ENCODE measurements around the gene TRAPPC14. TPM values are rescaled to one million over a fixed set of nuclear protein-coding genes. Genes with fewer than 3 reads are reported as not detected.
A peak's percentile ranks its signal among the peaks of the same experiment; 100 is the strongest.

TRAPPC14 gene
- total and polyA plus RNA-seq, 9 of the 15 experiments (the other 6 are each of a cell fraction or from before 2014, with no cell fraction given) = 0.42 to 45.9 (median 18.2) TPM

DNA sequence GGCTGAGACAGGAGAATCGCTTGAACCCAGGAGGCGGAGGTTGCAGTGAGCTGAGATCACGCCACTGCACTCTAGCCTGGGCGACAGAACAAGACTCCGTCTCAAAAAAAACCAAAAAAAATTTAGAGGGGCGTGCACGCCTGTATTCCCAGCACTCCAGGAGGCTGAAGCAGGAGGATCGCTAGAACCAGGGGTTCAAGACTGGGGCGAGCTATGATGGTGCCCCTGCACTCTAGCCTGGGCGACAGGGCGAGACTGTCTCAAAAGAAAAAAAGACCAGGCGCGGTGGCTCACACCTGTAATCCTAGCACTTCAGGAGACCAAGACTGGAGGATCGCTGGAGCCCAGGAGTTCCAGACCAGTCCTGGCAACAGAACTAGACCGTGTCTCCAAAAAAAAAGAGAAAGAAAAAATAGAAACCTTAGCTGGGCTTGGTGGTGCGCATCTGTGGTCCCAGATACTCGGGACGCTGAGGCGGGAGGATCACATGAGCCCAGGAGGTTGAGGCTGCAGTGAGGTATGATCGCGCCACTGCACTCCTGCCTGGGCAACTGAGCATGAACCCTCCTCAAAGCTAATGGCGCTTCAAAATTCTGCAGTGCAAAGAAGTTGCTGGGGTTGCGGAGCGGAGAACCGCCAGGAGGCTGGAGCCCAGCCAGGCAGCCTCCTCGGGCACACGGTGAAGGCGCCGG, 32.1 kb downstream of the TRAPPC14 start (continued):
- no peak for TF ChIP-seq ZNF696 (CRISPR knock-in tag; conservative IDR thresholded peaks at IDR 0.05)
- no peak for TF ChIP-seq TEAD2 (tag; IDR thresholded peaks at IDR 0.05)
- no peak for TF ChIP-seq CBX1 (IDR thresholded peaks at IDR 0.05; ENCODE audit: low read depth)
- TF ChIP-seq, protein P1, sequence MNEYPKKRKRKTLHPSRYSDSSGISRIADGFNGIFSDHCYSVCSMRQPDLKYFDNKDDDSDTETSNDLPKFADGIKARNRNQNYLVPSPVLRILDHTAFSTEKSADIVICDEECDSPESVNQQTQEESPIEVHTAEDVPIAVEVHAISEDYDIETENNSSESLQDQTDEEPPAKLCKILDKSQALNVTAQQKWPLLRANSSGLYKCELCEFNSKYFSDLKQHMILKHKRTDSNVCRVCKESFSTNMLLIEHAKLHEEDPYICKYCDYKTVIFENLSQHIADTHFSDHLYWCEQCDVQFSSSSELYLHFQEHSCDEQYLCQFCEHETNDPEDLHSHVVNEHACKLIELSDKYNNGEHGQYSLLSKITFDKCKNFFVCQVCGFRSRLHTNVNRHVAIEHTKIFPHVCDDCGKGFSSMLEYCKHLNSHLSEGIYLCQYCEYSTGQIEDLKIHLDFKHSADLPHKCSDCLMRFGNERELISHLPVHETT (CRISPR knock-in tag; conservative IDR thresholded peaks at IDR 0.05 in 1 of 2, IDR thresholded peaks at IDR 0.05 in 1 of 2) = no peak; a peak in 1 of 4 replicates
- TF ChIP-seq ZBTB34 (CRISPR knock-in tag; IDR thresholded peaks at IDR 0.05) = no peak
- TF ChIP-seq MXD1 (CRISPR knock-in tag; IDR thresholded peaks at IDR 0.05; ENCODE audit: borderline replicate concordance, poor library complexity, severe bottlenecking) = no peak
- no peak for TF ChIP-seq ZNF121 (CRISPR knock-in tag; conservative IDR thresholded peaks at IDR 0.05)
- peak; percentile 13; the same call in 1 of the 2 replicates for TF ChIP-seq TRIM28 (IDR thresholded peaks at IDR 0.05)
- no peak for TF ChIP-seq ETS2 (tag; IDR thresholded peaks at IDR 0.05; ENCODE audit: borderline replicate concordance, poor library complexity, severe bottlenecking)
- no peak for TF ChIP-seq MGA (IDR thresholded peaks at IDR 0.05)
- TF ChIP-seq SRSF7 (optimal IDR thresholded peaks at IDR 0.05; ENCODE audit: low read depth, low read length) = no peak
